OCI-LY3 (cell line): ENCODE data around the gene RHAG.
"Not testable (repeated sequence)": the region's sequence is repeated elsewhere in the genome, so short reads cannot be mapped to it uniquely, and the experiment has no call there.

Experiments used
- H2AFZ ChIP-seq: fragments of 200-600, 300-600 bp; shearing (Covaris generic); 2 replicates; pipeline ENCODE4 v1.6.0; 2014; ENCODE audit warnings: antibody characterized with exemption, low read depth, low read length
- H3K27ac ChIP-seq: fragments of 200-600, 300-600 bp; sonication (generic); 2 replicates; pipeline ENCODE4 v1.5.1; 2014; ENCODE audit warnings: mild to moderate bottlenecking, low read length, moderate library complexity, mixed read lengths
- H3K27me3 ChIP-seq: fragments of 200-600, 300-600 bp; sonication (generic); 2 replicates; pipeline ENCODE4 v1.6.1; 2014; ENCODE audit warnings: low read depth, low read length, mixed read lengths
- H3K36me3 ChIP-seq: fragments of 200-600, 300-600 bp; sonication (generic); replicated peaks from 2 replicates; pipeline ENCODE3; 2014; ENCODE audit warnings: low read depth, low read length, mixed read lengths
- H3K4me1 ChIP-seq: fragments of 300-600, 200-600 bp; sonication (generic); 2 replicates; pipeline ENCODE4 v1.6.1; 2014; ENCODE audit warnings: low read length, mixed read lengths
- H3K4me2 ChIP-seq: fragments of 200-600, 300-600 bp; sonication (generic); 2 replicates; pipeline ENCODE4 v1.6.1; 2014; ENCODE audit warnings: low read length, mixed read lengths
- H3K4me3 ChIP-seq: fragments of 300-600, 200-600 bp; sonication (generic); 2 replicates; pipeline ENCODE4 v1.5.1; 2014; ENCODE audit warnings: antibody characterized with exemption, mild to moderate bottlenecking, low read length, moderate library complexity
- H3K79me2 ChIP-seq: fragments of 300-600, 200-600 bp; shearing (Covaris generic); 2 replicates; pipeline ENCODE4 v1.6.1; 2014; ENCODE audit warnings: mild to moderate bottlenecking, low read length, mixed read lengths
- H3K9ac ChIP-seq: fragments of 300-600, 200-600 bp; shearing (Covaris generic); 2 replicates; pipeline ENCODE4 v1.6.0; 2014; ENCODE audit warnings: mild to moderate bottlenecking, low read length, moderate library complexity
- H3K9me3 ChIP-seq: fragments of 200-600, 300-600 bp; shearing (Covaris generic); 2 replicates; pipeline ENCODE4 v1.6.1; 2014; ENCODE audit warnings: low read length, mixed read lengths; ENCODE audit not compliant: insufficient read depth
- H4K20me1 ChIP-seq: fragments of 200-600, 300-600 bp; sonication (generic); 2 replicates; pipeline ENCODE4 v1.6.1; 2016; ENCODE audit warnings: low read length, mixed read lengths; ENCODE audit not compliant: insufficient read depth
- EZH2phosphoT487 ChIP-seq: fragments of 200-600 bp; shearing (Covaris generic); IDR thresholded peaks from 2 replicates; pipeline ENCODE4 v1.6.1; 2018; ENCODE audit warnings: antibody characterized with exemption, mixed run types, low read depth
- TF ChIP-seq, protein P1 (sequence below): fragments of 200-600, 300-600 bp; sonication (generic); IDR thresholded peaks from 2 replicates; pipeline ENCODE4 v1.5.1; 2014; ENCODE audit warnings: antibody characterized with exemption, low read length, low read depth

RHAG gene

GRCh38 chr6:49607391-49607982, 29.2 kb downstream of the RHAG start:
- TF ChIP-seq, protein P1, sequence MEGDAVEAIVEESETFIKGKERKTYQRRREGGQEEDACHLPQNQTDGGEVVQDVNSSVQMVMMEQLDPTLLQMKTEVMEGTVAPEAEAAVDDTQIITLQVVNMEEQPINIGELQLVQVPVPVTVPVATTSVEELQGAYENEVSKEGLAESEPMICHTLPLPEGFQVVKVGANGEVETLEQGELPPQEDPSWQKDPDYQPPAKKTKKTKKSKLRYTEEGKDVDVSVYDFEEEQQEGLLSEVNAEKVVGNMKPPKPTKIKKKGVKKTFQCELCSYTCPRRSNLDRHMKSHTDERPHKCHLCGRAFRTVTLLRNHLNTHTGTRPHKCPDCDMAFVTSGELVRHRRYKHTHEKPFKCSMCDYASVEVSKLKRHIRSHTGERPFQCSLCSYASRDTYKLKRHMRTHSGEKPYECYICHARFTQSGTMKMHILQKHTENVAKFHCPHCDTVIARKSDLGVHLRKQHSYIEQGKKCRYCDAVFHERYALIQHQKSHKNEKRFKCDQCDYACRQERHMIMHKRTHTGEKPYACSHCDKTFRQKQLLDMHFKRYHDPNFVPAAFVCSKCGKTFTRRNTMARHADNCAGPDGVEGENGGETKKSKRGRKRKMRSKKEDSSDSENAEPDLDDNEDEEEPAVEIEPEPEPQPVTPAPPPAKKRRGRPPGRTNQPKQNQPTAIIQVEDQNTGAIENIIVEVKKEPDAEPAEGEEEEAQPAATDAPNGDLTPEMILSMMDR = no peak; the same call in 1 of the 2 replicates
- no peak for TF ChIP-seq EZH2phosphoT487
- no peaks in the 10 kb centered on the region for H4K20me1 ChIP-seq
- H3K27ac ChIP-seq = no peak overlapping the region
- H3K27me3 ChIP-seq = no peaks in the 10 kb centered on the region
- no peaks in the 10 kb centered on the region for H3K36me3 ChIP-seq
- H3K9ac ChIP-seq = no peak overlapping the region
- no peaks in the 10 kb centered on the region for H3K9me3 ChIP-seq
- peak overlapping the region; percentile 72; the same call in 1 of the 2 replicates for H3K4me2 ChIP-seq
- 0 out of 2 replicates have a peak overlapping the region, but pooled peaks have one; percentile 26 for H2AFZ ChIP-seq
- no peaks in the 10 kb centered on the region for H3K79me2 ChIP-seq
- H3K4me3 ChIP-seq = no peak overlapping the region
- H3K4me1 ChIP-seq = peaks cover 5% of the 10 kb centered on the region; the same call in 1 of the 2 replicates

DNA sequence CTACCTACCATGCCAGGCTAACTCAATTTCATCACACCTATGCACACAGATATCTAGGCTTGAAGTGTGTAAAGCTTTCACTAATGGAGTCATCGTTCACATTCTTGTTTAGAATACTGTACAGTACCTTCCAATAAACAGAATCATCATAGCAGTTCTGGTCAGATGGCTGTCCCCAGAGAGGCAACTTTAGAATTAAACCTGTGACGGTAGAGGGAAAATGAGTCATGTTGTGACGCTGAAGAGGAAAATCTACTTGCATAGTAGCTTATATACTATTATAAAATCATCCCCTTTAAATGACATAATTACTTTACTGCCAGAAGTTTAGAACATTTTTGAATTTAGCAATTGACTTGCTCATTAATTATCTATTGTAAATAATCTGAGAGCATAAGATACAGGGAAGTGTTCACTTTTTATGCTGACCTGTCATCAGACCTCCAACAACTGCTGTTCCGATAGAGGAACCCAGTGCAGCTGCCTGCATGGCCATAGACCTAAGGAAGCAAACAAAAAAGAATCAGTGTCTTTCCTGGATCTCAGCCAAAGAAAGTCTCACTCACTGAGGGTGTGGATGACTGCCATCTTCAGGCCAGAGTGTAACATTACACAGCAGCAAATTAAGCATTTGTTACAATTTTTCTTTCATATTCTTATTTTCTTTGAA, 29.8 kb downstream of the RHAG start:
- no peaks in the 10 kb centered on the region for H3K27me3 ChIP-seq
- H3K36me3 ChIP-seq = no peaks in the 10 kb centered on the region
- no peak overlapping the region for H3K27ac ChIP-seq
- no peak for TF ChIP-seq EZH2phosphoT487
- TF ChIP-seq, protein P1 = peak; percentile 94
- H3K79me2 ChIP-seq = no peaks in the 10 kb centered on the region
- H3K9ac ChIP-seq = 0 out of 2 replicates have a peak overlapping the region, but pooled peaks have one; percentile 27
- no peaks in the 10 kb centered on the region for H3K9me3 ChIP-seq
- peak overlapping the region; percentile 64 for H3K4me3 ChIP-seq
- peak overlapping the region; percentile 34 for H2AFZ ChIP-seq
- no peaks in the 10 kb centered on the region for H4K20me1 ChIP-seq
- H3K4me1 ChIP-seq = peaks cover 5% of the 10 kb centered on the region; the same call in 1 of the 2 replicates
- H3K4me2 ChIP-seq = peak overlapping the region; percentile 72

- H3K9me3 ChIP-seq, H2AFZ ChIP-seq, H3K27ac ChIP-seq, H3K27me3 ChIP-seq, H3K36me3 ChIP-seq, H3K4me1 ChIP-seq, H3K79me2 ChIP-seq, H4K20me1 ChIP-seq, H3K9ac ChIP-seq, H3K4me3 ChIP-seq, H3K4me2 ChIP-seq: not testable (repeated sequence)
Observed at GRCh38 chr6:49604080-49604479, 32.6 kb downstream of the RHAG start.

DNA sequence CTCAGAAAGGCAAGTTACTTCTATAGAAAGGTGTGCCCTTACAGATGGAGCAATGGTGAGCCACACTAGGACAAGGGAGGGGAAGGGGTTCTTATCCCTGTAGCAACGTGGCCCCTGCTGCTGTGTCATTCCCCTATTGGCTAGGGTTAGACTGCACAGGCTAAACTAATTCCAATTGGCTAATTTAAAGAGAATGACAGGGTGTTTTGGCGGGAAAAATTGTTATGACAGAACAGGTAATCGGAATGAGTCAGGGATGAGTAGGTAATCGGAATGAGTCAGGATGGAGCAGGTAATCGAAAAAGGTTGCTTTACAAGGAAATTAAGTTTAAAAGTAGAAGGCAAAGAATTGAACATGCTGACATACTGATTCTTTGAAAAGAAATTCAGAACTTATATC, 49.4 kb downstream of the RHAG start:
- not testable (repeated sequence) for H2AFZ ChIP-seq, H3K79me2 ChIP-seq, H4K20me1 ChIP-seq, H3K4me3 ChIP-seq, H3K4me1 ChIP-seq, H3K9ac ChIP-seq, H3K27me3 ChIP-seq, H3K9me3 ChIP-seq, H3K27ac ChIP-seq, H3K36me3 ChIP-seq, H3K4me2 ChIP-seq

- H4K20me1 ChIP-seq = no peaks in the 10 kb centered on the region
- peaks cover 9% of the 10 kb centered on the region; the same call in 1 of the 2 replicates for H3K9me3 ChIP-seq
- no peak for TF ChIP-seq EZH2phosphoT487
- TF ChIP-seq, protein P1 = no peak
- H3K9ac ChIP-seq = no peak overlapping the region
- H3K79me2 ChIP-seq = no peaks in the 10 kb centered on the region
- no peak overlapping the region for H3K27ac ChIP-seq
- H3K36me3 ChIP-seq = no peaks in the 10 kb centered on the region
- no peaks in the 10 kb centered on the region for H3K4me1 ChIP-seq
- no peak overlapping the region for H3K4me3 ChIP-seq
- H2AFZ ChIP-seq = no peak overlapping the region
- no peak overlapping the region for H3K4me2 ChIP-seq
- H3K27me3 ChIP-seq = no peaks in the 10 kb centered on the region
Observed at GRCh38 chr6:49582529-49582928, 54.1 kb downstream of the RHAG start.
